GM12878 (cell line): ENCODE measurements around the gene ORMDL1. TPM values are rescaled to one million over a fixed set of nuclear protein-coding genes. Genes with fewer than 3 reads are reported as not detected.
A peak's percentile ranks its signal among the peaks of the same experiment; 100 is the strongest.

ENCODE experiments used
- BCL3 ChIP-seq: IDR thresholded peaks from 2 replicates; pipeline ENCODE4 v1.6.1; 2011; ENCODE audit warnings: borderline replicate concordance, low read depth, mild to moderate bottlenecking, moderate library complexity, low read length; ENCODE audit not compliant: insufficient read depth, poor library complexity, severe bottlenecking
- BRCA1 ChIP-seq: IDR thresholded peaks from 2 replicates; pipeline ENCODE4 v1.6.1; 2011; ENCODE audit warnings: low read depth, low read length, improper control_type of control experiment
- CREB1 ChIP-seq: IDR thresholded peaks from 2 replicates; pipeline ENCODE4 v1.6.1; 2012; ENCODE audit warnings: low read depth, mild to moderate bottlenecking, inconsistent platforms
- E2F8 ChIP-seq: fragments of 450-650 bp; IDR thresholded peaks from 2 replicates; pipeline ENCODE4 v1.6.1; 2018; ENCODE audit warnings: mild to moderate bottlenecking, low read depth, moderate library complexity; ENCODE audit not compliant: partially characterized antibody
- EED ChIP-seq: sonication (generic); IDR thresholded peaks from 2 replicates; pipeline ENCODE4 v1.6.1; 2016; ENCODE audit warnings: antibody characterized with exemption, low read depth
- IRF5 ChIP-seq: fragments of 450-650 bp; IDR thresholded peaks from 2 replicates; pipeline ENCODE4 v1.6.1; 2017; ENCODE audit warnings: borderline replicate concordance
- KLF5 ChIP-seq: fragments of 450-650 bp; IDR thresholded peaks from 2 replicates; pipeline ENCODE4 v1.6.1; 2014; ENCODE audit warnings: mild to moderate bottlenecking; ENCODE audit not compliant: partially characterized antibody
- NFYB ChIP-seq: IDR thresholded peaks from 2 replicates; pipeline ENCODE4 v1.6.1; 2011; ENCODE audit warnings: low read depth, mild to moderate bottlenecking, low read length, improper control_type of control experiment, moderate library complexity; ENCODE audit not compliant: insufficient read depth
- SREBF1 ChIP-seq: IDR thresholded peaks from 2 replicates; pipeline ENCODE4 v1.6.1; 2012; ENCODE audit warnings: mild to moderate bottlenecking, low read length
- SUZ12 ChIP-seq: fragments of 200-600 bp; sonication (generic); IDR thresholded peaks from one replicate; pipeline ENCODE4 v1.6.1; 2018; ENCODE audit warnings: antibody characterized with exemption, mild to moderate bottlenecking; ENCODE audit not compliant: unreplicated experiment
- YY1 ChIP-seq: IDR thresholded peaks from 2 replicates; pipeline ENCODE4 v1.6.1; 2011; ENCODE audit warnings: low read depth, mild to moderate bottlenecking, low read length
- polyA plus RNA-seq, 11 experiments: library from polyadenylated mRNA; depleted of rRNA in 4 of 11; unstranded in 6 of 11; stranded (reverse) in 5 of 11; fragments of >200 nt; fragmentation: Nextera tagmentation in 4 of 11; fragmentation: Illumina TruSeq in 1 of 11; extraction: Ambion mirVana in 4 of 11; extraction: Trizol in 1 of 11; gene quantifications; 1 replicate in 1 of 11; 2 replicates in 10 of 11; pipeline versions ENCODE4 v1.2.1 to v1.2.3, GENCODE V29; 2011 to 2016; ENCODE audit warnings: inconsistent platforms in 2 of 11, missing spikeins in 2 of 11, low read depth in 1 of 11
- total RNA-seq, 4 experiments: library from RNA; depleted of rRNA in 3 of 4; stranded (reverse); fragments of >200 nt in 3 of 4; fragmentation: Illumina TruSeq in 1 of 4; extraction: Trizol in 1 of 4; gene quantifications; 2 replicates each; pipeline versions ENCODE4 v1.2.1 to v1.2.3, GENCODE V29; 2013 to 2021
- TF ChIP-seq, protein P1 (sequence below): fragments of 450-650 bp; IDR thresholded peaks from 2 replicates; pipeline ENCODE4 v1.6.1; 2016; ENCODE audit warnings: mild to moderate bottlenecking, moderate library complexity, borderline replicate concordance

ORMDL1 gene
- total and polyA plus RNA-seq, 10 of the 15 experiments (the other 5 are each of a cell fraction or from before 2014, with no cell fraction given) = 62.6 to 161 (median 95.7) TPM

- TF ChIP-seq IRF5 (peak; percentile 85), NFYB (peak; percentile 91), SREBF1 (no peak), KLF5 (peak; percentile 93), YY1 (peak; percentile 24; the same call in 1 of the 2 replicates), BCL3 (peak; percentile 36), BRCA1 (no peak), SUZ12 (no peak), EED (peak; percentile 47), CREB1 (peak; percentile 84), E2F8 (no peak)
- TF ChIP-seq, protein P1, sequence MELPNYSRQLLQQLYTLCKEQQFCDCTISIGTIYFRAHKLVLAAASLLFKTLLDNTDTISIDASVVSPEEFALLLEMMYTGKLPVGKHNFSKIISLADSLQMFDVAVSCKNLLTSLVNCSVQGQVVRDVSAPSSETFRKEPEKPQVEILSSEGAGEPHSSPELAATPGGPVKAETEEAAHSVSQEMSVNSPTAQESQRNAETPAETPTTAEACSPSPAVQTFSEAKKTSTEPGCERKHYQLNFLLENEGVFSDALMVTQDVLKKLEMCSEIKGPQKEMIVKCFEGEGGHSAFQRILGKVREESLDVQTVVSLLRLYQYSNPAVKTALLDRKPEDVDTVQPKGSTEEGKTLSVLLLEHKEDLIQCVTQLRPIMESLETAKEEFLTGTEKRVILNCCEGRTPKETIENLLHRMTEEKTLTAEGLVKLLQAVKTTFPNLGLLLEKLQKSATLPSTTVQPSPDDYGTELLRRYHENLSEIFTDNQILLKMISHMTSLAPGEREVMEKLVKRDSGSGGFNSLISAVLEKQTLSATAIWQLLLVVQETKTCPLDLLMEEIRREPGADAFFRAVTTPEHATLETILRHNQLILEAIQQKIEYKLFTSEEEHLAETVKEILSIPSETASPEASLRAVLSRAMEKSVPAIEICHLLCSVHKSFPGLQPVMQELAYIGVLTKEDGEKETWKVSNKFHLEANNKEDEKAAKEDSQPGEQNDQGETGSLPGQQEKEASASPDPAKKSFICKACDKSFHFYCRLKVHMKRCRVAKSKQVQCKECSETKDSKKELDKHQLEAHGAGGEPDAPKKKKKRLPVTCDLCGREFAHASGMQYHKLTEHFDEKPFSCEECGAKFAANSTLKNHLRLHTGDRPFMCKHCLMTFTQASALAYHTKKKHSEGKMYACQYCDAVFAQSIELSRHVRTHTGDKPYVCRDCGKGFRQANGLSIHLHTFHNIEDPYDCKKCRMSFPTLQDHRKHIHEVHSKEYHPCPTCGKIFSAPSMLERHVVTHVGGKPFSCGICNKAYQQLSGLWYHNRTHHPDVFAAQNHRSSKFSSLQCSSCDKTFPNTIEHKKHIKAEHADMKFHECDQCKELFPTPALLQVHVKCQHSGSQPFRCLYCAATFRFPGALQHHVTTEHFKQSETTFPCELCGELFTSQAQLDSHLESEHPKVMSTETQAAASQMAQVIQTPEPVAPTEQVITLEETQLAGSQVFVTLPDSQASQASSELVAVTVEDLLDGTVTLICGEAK = no peak
These were observed at the start of gene ORMDL1, which contains the start of gene PMS1 (continued) for GRCh38 chr2:189783927-189784867.
